Measurements from ENCODE around the gene TIMP2.
A peak's percentile ranks its signal among the peaks of the same experiment; 100 is the strongest.
"Not testable (repeated sequence)": the region's sequence is repeated elsewhere in the genome, so short reads cannot be mapped to it uniquely, and the experiment has no call there.

Gene TIMP2

DNA sequence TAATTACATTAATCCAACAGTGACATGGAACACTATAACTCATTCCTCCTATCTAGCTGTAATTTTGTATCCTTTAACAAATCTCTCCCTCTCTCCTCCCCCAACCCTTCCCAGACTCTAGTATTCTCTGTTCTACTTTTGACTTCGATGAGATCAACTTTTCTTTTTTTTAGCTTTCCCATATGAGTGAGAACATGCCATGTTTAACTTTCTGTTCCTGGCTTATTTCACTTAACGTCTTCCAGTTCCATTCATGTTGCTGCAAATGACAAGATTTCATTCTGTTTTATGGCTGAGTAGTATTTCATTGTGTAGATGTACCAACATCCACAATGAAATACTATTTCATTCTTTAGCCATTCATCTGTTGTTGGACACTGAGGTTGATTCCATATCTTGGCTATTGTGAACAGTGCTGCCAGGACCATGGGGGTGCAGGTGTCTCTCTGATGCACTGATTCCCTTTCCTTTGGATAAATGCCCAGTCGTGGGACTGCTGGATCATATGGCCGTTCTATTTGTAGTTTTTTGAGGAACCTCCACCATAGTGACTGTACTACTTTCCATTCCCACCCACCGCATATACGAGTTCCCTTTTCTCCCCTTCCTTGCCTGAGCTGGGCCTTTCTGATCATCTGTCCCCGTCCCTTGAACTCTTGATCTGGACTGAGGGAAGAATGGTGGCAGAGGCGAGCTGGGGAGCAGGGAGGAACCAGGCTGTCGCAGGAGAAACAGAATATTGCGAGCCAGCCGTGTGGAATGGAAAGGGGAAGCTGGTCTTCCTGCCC lies 14.5 kb downstream of the TIMP2 start:
- DNase-seq: peak in 7 of 58 donors; percentile 22 to 51 (median 30)

DNA sequence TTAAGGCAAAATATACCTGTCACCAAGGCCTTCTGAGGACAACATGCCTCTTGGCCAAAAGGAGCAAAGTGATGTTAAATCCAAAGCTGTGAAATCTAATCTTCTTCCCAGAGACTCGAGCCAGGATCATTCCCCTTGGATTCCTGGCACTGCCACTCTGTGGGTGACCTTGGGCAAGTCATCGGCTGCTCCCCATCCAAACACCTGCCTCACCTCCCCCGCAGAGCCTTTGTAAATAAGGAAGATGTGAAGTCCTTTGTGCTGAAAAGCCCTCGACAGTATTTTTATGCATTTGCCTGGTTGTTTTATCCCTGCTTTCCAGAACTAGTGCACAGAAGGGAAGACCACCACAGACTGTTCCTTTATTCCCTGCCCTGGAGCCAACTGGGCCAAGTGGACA lies 16.8 kb downstream of the TIMP2 start:
- no peak for DNase-seq

DNA sequence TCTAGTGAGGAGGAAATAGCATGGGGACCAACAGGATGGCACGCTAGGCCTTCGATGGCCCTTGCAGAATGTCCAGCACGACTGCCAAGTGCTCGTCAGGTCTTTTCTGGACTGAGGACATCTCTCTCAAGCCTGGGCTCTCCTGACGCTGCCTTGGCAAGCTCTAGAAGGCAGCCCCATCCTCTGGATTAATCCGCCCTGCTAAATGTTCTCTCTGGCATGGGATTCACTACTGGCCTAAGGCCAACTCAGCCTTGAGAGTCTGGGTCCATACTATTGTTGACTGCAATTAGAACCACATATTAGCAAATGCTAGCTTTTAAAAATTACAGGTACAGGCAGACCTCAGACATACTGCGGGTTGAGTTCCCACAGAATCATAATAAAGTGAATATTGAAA lies 19.6 kb downstream of the TIMP2 start:
- no peak for DNase-seq

DNA sequence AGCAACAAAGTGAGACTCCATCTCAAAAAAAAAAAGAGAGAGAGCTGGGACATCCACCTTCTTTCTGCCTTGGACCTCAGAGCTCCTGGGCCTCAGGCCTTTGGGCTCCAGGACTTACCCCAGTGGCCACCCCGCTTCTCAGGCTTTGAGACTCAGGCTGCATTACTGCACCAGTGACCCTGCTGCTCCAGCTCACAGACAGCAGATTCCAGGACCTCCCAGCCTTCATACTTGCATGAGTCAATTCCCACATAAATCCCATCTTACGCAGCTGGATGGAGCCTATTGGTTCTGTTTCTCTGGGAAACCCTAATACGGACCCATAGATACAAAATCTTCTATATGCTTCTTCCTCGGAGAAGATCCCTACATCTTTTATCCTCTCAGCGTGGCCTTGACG lies 20.1 kb downstream of the TIMP2 start:
- no peak for DNase-seq

DNA sequence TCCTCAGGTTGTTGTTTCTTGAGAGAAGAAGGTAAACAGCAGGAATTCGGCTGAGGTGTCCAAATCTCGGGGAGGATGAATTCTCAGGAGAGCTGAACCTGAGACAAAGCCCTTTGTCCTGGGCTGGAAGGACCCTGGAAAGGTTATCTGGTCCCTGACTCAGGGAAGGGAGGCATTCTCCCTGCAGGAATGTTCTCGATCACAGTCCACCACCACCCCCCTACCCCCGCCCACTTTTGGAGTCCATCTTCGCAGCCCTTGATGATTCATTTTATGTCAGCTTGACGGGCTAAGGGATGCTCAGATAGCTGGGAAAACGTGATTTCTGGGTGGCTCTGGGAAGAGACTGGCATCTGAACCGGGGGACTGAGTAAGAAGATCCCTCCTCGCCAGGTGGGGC lies 20.8 kb downstream of the TIMP2 start:
- DNase-seq: no peak

DNA sequence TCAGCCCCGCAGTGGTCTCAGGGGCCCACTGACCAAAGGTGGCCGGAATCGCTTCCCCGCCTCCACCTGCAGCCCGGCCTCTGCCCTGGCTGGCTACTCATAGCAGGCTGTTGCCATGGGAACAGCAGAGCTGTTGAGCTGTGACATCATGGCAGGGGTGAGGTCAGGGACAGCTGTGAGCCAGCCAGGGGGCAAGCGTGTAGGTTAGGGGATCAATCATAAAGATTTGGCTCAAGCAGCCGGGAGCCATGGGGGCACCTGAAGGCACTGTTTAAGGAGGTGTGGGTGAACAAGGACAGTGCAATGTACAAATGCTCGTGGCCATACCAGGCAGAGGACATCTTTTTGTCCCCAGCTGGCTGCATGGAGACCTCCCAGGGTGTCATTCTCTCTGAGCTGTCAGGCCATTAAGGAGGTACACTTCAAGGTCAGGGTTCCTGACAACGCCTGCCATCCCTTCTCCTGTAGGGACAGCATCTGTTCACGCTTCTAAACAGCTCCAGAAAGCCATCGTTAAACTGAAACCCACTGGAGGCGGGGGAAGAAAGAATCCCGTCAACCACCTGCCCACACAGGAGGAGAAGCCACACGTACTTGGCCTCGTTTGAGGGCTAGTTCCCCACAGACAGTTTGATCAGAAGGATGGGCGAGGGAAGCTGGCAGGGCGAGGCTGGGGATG lies 21.9 kb downstream of the TIMP2 start, which contains the start of gene CEP295NL:
TSS of gene CEP295NL (minus strand) at position 101 of the 679 bp plus-strand sequence. CDS start 1,373 bp downstream, outside the sequence.
- peak in 16 of 58 donors; percentile 20 to 67 (median 42) for DNase-seq

DNA sequence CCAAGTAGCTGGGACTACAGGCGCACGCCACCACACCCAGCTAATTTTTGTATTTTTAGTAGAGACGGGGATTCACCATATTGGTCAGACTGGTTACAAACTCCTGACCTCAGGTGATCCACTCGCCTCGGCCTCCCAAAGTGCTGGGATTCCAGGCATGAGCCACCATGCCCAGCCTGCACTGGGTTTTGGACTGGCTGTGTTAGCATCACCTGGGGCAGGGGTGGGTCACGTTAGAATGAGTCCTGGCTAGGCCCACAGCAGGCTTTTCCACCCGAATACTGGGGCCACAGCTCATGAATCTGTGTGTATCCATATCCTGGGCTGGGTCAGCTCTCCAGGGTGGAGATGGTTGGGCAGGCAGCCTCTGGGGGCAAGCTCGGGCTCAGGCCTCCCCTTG lies 23.0 kb downstream of the TIMP2 start:
- DNase-seq: not testable (repeated sequence)

DNA sequence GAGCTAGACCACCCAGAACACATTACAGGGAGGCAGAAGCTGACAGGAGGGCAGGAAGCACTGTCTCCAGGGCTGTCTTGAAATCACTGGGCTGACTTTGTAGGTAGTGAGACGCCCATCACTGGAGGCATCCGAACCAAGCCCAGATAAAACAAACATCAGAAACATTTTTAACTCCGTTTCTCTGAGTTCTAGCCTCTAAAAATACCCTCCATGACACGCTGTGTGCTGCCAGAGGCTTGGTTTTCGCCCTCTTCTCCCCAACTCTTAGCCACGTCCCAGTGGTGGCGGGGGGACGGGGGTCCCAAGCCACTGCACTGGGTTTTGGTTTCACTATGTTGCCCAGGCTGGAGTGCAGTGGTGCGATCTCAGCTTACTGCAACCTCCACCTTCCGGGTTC lies 23.4 kb downstream of the TIMP2 start:
- DNase-seq: no peak

DNA sequence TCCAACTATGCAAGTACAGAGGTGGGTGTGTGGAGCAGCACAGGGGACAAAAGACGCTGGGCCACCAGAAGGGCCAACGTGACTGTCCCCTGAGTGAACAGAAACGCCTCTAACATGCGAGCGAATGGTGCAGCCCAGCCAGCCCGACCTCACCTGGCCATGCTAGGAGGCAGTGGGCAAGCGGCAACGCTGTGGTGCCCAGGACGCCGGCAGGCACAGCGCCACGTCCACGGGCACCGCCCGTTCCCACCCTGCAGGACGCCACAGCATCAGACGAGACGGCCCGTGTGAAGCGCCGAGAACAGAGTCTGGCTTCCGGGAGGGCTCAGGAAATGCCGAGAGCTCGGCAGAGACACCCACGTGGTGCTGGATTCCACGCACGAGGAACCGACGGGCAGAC lies 24.4 kb downstream of the TIMP2 start:
- DNase-seq: no peak

DNA sequence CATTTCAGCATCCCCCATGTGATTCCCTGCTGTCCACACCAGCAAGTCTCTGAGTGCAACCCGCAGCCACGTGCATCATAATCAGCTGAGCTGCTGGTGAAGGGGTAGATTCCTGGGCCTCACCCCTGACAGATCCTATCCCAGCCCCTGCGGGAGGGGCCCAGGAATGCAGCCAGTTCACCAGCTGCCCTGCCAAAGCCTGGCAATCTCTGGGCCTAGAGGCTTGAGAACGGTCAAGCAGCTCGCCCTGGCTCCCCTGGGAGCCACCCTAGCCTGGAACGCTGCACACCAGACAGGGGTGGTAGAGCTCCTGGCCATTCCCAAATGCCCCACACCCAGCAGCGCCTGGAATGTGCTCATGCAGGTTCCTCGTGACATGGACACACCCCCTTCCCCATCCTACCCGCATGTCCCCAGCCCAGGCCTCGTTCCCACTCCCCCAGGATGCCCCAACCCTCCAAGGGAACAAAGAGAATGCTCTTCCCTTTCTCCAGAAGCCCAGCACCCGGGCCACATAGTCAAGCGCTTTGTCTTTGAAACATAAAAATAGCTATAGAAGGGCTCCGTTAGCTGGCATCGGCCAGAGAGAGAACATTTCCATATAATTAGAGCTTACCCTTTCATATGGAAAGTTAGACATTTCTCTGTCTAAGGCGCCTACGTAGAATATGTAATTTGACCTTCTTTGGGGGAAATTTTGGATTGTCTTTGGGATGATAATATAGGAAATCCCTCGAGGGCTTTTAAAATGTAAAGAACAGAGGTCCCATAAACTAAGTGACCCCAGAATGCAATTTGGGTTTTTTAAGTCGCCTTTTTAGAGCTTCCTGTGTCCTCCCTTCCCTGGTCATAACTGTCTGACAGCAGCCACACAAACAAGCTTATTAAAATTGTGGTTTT lies 25.6 kb downstream of the TIMP2 start:
- DNase-seq: peak in 28 of 58 donors; percentile 28 to 84 (median 60)

DNA sequence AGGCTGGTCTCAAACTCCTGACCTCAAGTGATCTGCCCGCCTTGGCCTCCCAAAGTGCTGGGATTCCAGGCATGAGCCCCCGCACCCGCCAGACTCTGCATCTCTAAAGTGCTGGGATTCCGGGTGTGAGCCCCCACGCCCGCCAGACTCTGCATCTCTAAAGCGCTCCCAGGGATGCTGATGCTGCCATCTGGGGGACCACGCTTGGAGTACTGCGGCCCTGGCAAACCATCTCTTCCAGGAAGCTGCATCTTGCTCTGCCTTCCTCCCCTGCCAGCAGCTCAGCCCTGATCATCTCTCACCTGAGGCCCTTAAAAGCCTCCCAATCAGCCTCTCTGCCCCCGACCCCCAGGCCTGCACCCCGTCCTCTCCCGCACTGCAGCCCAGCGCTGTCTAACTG lies 26.2 kb downstream of the TIMP2 start:
- DNase-seq: peak in 5 of 58 donors; percentile 44 to 73 (median 60)

DNA sequence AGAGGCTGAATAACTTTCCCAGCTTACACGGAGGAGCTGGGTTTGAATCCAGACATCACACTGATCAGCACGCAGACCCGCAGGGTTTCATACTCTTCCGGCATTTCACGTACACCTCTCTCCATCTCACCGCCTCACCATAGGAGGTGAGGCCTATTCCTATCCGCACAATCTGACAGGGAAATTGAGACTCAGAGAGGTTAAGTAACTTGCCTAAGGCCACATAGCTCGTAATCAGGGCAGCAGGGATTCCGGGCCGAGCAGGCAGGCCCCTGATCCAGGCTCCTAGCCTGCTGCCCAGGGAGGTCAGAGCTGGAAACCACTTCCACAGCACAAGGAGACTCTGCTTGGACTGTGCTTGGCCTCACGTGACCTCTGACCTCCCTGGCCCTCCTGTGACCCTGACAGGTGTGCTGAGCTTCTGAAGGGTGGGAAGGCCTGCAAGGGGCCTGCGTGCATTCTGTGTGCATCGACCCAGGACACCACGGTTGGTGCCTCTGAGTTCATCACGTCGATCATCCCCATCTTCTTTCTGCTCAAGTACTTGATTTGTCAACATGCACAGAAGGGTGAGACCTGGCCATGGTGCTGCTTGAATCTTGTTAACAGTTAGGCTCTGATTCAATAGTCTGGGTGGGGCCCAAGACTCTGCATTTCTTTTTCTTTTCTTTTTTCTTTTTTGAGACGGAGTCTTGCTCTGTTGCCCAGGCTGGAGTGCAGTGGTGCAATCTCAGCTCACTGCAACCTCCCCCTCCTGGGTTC lies 26.9 kb downstream of the TIMP2 start:
- no peak for DNase-seq

DNA sequence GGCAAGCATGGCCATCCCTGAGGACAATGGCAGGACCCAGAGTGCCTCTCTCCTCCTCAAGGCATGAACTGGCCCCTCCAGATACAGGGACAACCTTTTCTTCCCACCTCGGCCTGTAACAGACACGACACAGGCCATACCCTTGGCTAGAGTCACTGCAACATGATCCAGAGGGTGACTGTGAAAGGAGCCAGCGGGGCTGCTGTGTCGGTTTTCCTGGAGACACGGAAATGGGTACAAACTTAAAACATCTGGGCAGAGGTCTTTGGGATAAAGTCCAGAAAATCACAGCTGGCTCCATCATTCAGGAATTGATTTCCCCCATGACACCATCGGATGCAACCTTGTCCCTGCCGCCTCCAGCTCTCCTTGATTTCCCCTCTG lies 27.5 kb downstream of the TIMP2 start:
- DNase-seq: no peak

DNA sequence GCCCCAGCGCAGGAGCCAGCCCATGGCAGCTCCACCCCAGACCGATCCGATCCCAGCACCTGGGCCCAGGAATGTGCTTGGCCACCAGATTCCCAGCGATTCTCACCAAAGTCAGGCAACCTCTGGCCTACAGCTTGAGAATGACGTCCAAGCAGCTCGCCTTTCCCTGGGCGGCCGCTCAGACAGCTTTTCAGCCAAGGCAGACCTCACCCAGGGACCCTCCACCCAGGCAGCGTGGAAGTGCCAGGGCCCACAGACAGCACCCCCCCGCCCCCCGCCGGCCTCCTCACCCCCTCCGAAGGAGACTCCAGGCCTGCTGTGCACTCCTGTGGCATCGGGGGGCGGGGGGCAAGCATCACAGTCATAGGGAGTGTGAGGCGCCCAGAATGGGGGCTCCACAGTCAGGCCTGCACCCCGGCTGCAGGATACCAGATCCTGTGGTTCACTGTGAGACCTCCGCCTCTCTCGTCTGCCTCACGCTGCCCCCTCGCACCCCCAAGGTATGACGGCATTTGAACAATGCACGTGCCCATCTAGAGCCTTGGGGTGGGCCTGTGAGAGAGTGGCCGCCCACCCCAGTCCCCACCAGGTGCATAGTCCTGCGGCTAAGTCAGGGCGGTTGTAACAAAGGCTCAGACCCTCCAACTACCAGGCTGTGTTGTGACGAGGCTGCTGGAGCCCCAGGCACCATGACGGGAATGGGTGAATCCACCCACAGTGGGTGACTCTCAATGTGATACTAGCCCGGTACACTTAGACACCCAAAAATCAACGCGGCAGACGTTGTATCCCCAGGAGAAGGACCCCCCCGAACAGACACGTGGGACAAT lies 28.1 kb downstream of the TIMP2 start:
- DNase-seq: no peak

DNA sequence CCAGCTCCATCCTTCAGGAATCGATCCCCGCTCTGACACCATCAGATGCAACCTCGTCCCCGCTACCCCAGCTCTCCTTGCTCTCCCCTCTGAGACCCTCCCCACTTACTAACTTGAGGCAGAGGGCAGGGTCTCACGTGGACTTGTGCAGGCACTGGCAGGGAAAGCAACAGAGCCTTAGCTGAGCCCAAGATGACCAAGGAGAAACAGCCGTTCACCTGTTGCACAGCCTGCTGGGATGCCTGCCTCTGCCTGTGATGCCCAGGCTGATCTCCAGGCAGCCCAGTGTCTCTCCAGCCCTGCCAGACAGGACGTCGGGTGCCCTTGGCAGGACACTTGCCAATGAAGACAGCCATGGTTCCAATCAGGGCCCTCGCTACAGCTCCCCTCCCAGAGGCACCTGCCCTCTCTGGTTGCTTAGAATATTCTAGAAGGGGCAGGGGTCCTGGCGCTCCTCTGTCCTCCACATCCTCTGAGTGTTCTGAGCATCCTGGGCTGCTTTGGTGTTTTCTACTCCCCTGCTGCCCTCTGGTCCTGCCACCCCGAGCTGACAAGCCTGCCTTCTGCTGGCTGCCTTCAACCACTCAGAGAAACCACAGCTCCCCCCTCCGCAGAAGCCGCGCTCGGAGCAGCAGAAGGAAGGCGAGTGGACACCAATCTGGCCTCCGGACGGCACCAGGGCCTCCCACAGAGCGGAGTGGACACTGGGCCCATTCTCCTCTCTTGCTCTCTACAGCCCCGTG lies 28.9 kb downstream of the TIMP2 start:
- peak in 49 of 58 donors; percentile 19 to 88 (median 71) for DNase-seq

DNA sequence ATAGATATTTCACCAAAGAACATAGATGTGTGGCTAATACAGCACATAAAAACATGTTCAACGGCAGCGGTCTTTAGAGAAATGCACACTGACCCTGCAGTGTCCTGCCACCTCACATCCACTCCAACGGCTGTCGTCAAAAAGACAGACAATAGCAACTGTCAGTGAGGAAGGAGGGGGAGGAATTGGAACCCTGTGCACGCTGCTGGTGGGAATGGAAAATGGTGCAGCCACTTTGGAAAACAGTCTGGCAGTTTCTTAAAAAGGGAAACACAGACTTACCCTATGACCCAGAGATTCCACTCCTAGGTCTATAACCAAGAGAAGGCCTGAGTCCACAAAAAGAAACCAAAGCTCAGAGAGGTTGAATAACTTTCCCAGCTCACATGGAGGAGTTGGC lies 29.9 kb downstream of the TIMP2 start:
- DNase-seq: peak in 6 of 58 donors; percentile 26 to 63 (median 37)

DNA sequence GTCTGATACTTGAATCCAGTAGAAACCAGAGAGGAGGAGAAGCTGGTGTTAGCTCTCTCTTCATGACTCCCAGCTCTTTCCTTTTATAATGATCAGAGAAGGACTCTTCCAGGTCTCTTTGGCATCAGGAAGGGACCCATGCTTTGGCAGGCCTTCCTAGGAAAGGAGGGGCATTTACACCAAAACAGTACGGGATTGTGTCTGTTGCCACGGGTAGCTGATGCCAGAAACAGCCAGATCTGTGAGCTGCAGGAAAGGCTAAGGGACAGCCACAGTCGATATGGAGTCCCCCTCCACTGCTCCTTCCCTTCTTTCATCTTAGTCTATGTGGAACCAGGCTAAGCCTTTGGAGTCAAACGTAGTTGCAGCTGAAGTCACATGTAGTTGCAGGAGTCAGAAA lies 31.5 kb downstream of the TIMP2 start:
- DNase-seq: peak in 25 of 58 donors; percentile 21 to 71 (median 42)

DNA sequence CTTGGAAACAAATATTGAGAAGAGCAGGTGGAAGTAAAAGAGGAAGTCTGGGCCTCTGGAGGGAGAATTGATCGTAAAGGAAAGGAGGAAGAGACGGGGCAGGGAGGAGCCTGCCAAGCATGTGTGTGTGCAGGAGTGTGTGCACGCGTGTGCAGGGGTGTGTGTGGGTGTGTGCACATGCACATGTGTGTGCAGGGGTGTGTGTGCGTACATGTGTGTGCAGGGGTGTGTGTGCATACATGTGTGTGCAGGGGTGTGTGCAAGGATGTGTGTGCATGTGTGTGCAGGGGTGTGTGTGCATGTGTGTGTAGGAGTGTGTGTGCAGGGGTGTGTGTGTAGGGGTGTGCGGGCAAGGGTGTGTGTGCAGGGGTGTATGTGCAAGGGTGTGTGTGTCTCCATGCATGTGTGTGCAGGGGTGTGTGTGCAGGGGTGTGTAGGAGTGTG lies 32.2 kb downstream of the TIMP2 start:
- DNase-seq: no peak

DNA sequence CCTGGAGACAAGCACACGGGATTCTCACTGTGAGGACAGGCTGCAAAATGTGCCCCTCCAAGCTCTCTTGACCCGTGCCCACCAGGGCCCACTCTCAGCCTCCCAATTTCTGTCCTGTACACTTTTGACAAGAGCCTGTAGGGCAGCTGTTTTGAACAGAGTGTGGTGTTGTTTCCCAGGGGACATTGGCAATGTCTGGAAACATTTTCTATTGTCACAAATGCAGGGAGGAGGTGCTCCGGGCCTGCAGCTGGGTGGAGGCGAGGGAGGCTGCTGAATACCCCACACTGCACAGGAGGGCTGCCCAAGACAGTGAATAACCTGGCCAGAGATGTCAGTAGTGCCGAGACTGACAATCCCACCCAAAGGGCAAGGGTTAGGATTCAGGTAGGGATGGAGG lies 32.7 kb downstream of the TIMP2 start:
- peak in 26 of 58 donors; percentile 26 to 76 (median 43) for DNase-seq
